Activated T-helper 2 cell treated with anti-CD3 and anti-CD28 coated beads, Interferon-gamma antibody, Interleukin-2, Interleukin-4, amounts not matched to agents 10 μg/mL and 5 μg/mL and 100 μg/mL, durations not matched to agents 14 hours and 24 hours and 36 hours (primary cell): ENCODE results near the gene TNFRSF18. TPM values are rescaled to one million over a fixed set of nuclear protein-coding genes. Genes with fewer than 3 reads are reported as not detected.
A peak's percentile ranks its signal among the peaks of the same experiment; 100 is the strongest.
"Not testable (repeated sequence)": the region's sequence is repeated elsewhere in the genome, so short reads cannot be mapped to it uniquely, and the experiment has no call there.

ENCODE experiments used
- DNase-seq: peaks from one replicate; pipeline ENCODE4 v3.0.0; 2021; ENCODE audit warnings: low spot score
- H3K27ac Mint-ChIP-seq: one replicate; pipeline ENCODE4 v1.8.0; 2021; ENCODE audit warnings: mixed read lengths
- H3K27me3 Mint-ChIP-seq: one replicate; pipeline ENCODE4 v1.8.0; 2021; ENCODE audit warnings: low read depth, mixed read lengths
- H3K36me3 Mint-ChIP-seq: one replicate; pipeline ENCODE4 v1.8.0; 2021; ENCODE audit warnings: low read depth, mixed read lengths
- H3K4me1 Mint-ChIP-seq: one replicate; pipeline ENCODE4 v1.8.0; 2021; ENCODE audit warnings: low read depth, mixed read lengths
- H3K4me3 Mint-ChIP-seq: one replicate; pipeline ENCODE4 v1.8.0; 2021; ENCODE audit warnings: low read depth, mild to moderate bottlenecking, moderate library complexity, mixed read lengths
- H3K9me3 Mint-ChIP-seq: one replicate; pipeline ENCODE4 v1.8.0; 2021; ENCODE audit warnings: mixed read lengths
- intact Hi-C: fragments of 100-400 bp; cut with micrococcal nuclease; formaldehyde crosslinking; loops from one replicate; pipeline ENCODE4 v1.15.1; 2023
- total RNA-seq: library from RNA; stranded (reverse); gene quantifications from 2 replicates; pipeline ENCODE4 v1.2.3, GENCODE V29; 2022

TNFRSF18 gene
- total RNA-seq, 1 donor from 2014 or later, result 219 TPM

- Mint-ChIP-seq H3K4me3 (peak overlapping the region; percentile 61), H3K27ac (peak overlapping the region; percentile 79), H3K27me3 (no peaks in the 10 kb centered on the region), H3K9me3 (peaks cover 3% of the 10 kb centered on the region), H3K36me3 (peaks cover 10% of the 10 kb centered on the region), H3K4me1 (peaks cover 4% of the 10 kb centered on the region)
- intact Hi-C loops, result loop anchor here (10.0 kb wide), 1 partner anchor 185 kb away; the partner anchor contains the start of gene ISG15
- no peak for DNase-seq
Measured at GRCh38 chr1:1199961-1200875, 6.2 kb downstream of the TNFRSF18 start.

- intact Hi-C loops, result no loop called here
- H3K36me3 Mint-ChIP-seq, result peaks cover 11% of the 10 kb centered on the region
- H3K4me3 Mint-ChIP-seq, result peak overlapping the region; percentile 30
- no peak for DNase-seq
- peaks cover 12% of the 10 kb centered on the region for H3K9me3 Mint-ChIP-seq
- peak overlapping the region; percentile 38 for H3K27ac Mint-ChIP-seq
- peaks cover 9% of the 10 kb centered on the region for H3K4me1 Mint-ChIP-seq
- peaks cover under 1% of the 10 kb centered on the region for H3K27me3 Mint-ChIP-seq
Measured at GRCh38 chr1:1199141-1199960, 7.0 kb downstream of the TNFRSF18 start.

- Mint-ChIP-seq H3K27me3 (peaks cover 3% of the 10 kb centered on the region), H3K27ac (no peak overlapping the region), H3K9me3 (peaks cover 14% of the 10 kb centered on the region), H3K4me3 (no peak overlapping the region), H3K36me3 (peaks cover 14% of the 10 kb centered on the region), H3K4me1 (peaks cover 9% of the 10 kb centered on the region)
- DNase-seq, result no peak
- intact Hi-C loops, result no loop called here
Measured at GRCh38 chr1:1198423-1199140, 7.8 kb downstream of the TNFRSF18 start.

GRCh38 chr1:1197551-1198422 lies 8.6 kb downstream of the TNFRSF18 start:
- Mint-ChIP-seq H3K27me3 (peaks cover 3% of the 10 kb centered on the region), H3K36me3 (peaks cover 14% of the 10 kb centered on the region), H3K4me1 (peaks cover 9% of the 10 kb centered on the region), H3K9me3 (peaks cover 14% of the 10 kb centered on the region), H3K27ac (no peak overlapping the region), H3K4me3 (no peak overlapping the region)
- intact Hi-C loops, result no loop called here
- no peak for DNase-seq

- peaks cover 3% of the 10 kb centered on the region for H3K27me3 Mint-ChIP-seq
- H3K27ac Mint-ChIP-seq, result no peak overlapping the region
- intact Hi-C loops, result no loop called here
- peaks cover 14% of the 10 kb centered on the region for H3K36me3 Mint-ChIP-seq
- H3K4me3 Mint-ChIP-seq, result no peak overlapping the region
- no peak for DNase-seq
- H3K9me3 Mint-ChIP-seq, result peaks cover 16% of the 10 kb centered on the region
- H3K4me1 Mint-ChIP-seq, result peaks cover 9% of the 10 kb centered on the region
Measured at GRCh38 chr1:1197188-1197500, 9.2 kb downstream of the TNFRSF18 start.

GRCh38 chr1:1196431-1197187 lies 9.8 kb downstream of the TNFRSF18 start:
- DNase-seq, result no peak
- peaks cover 21% of the 10 kb centered on the region for H3K9me3 Mint-ChIP-seq
- H3K4me3 Mint-ChIP-seq, result no peak overlapping the region
- peaks cover 14% of the 10 kb centered on the region for H3K36me3 Mint-ChIP-seq
- H3K27ac Mint-ChIP-seq, result no peak overlapping the region
- intact Hi-C loops, result no loop called here
- H3K4me1 Mint-ChIP-seq, result peaks cover 9% of the 10 kb centered on the region
- H3K27me3 Mint-ChIP-seq, result peaks cover 3% of the 10 kb centered on the region

- intact Hi-C loops, H3K4me1 Mint-ChIP-seq, H3K4me3 Mint-ChIP-seq, H3K27ac Mint-ChIP-seq, H3K27me3 Mint-ChIP-seq, DNase-seq: not testable (repeated sequence)
- Mint-ChIP-seq H3K36me3 (peaks cover 14% of the 10 kb centered on the region), H3K9me3 (peaks cover 21% of the 10 kb centered on the region)
Measured at GRCh38 chr1:1195726-1196125, 10.7 kb downstream of the TNFRSF18 start.

- Mint-ChIP-seq H3K27me3 (peaks cover 5% of the 10 kb centered on the region), H3K36me3 (peaks cover 14% of the 10 kb centered on the region), H3K4me1 (peaks cover 6% of the 10 kb centered on the region), H3K4me3 (no peak overlapping the region), H3K9me3 (peaks cover 21% of the 10 kb centered on the region), H3K27ac (no peak overlapping the region)
- intact Hi-C loops, result no loop called here
- no peak for DNase-seq
Measured at GRCh38 chr1:1194723-1195122, 11.7 kb downstream of the TNFRSF18 start.

GRCh38 chr1:1191734-1192133 lies 14.7 kb downstream of the TNFRSF18 start:
- Mint-ChIP-seq H3K4me3 (no peak overlapping the region), H3K4me1 (peaks cover 6% of the 10 kb centered on the region), H3K27me3 (peaks cover 15% of the 10 kb centered on the region), H3K36me3 (peaks cover 14% of the 10 kb centered on the region), H3K9me3 (peaks cover 21% of the 10 kb centered on the region), H3K27ac (no peak overlapping the region)
- intact Hi-C loops, result no loop called here
- no peak for DNase-seq

GRCh38 chr1:1189111-1189510 lies 17.3 kb downstream of the TNFRSF18 start:
- no peaks in the 10 kb centered on the region for H3K4me1 Mint-ChIP-seq
- no peak for DNase-seq
- no peak overlapping the region for H3K27ac Mint-ChIP-seq
- H3K4me3 Mint-ChIP-seq, result no peak overlapping the region
- peaks cover under 1% of the 10 kb centered on the region for H3K36me3 Mint-ChIP-seq
- intact Hi-C loops, result no loop called here
- peaks cover 7% of the 10 kb centered on the region for H3K9me3 Mint-ChIP-seq
- H3K27me3 Mint-ChIP-seq, result peaks cover 12% of the 10 kb centered on the region

GRCh38 chr1:1187938-1188337 lies 18.5 kb downstream of the TNFRSF18 start:
- H3K27ac Mint-ChIP-seq, result no peak overlapping the region
- no peak for DNase-seq
- peaks cover 6% of the 10 kb centered on the region for H3K9me3 Mint-ChIP-seq
- H3K36me3 Mint-ChIP-seq, result no peaks in the 10 kb centered on the region
- intact Hi-C loops, result no loop called here
- peaks cover 12% of the 10 kb centered on the region for H3K27me3 Mint-ChIP-seq
- H3K4me1 Mint-ChIP-seq, result no peaks in the 10 kb centered on the region
- H3K4me3 Mint-ChIP-seq, result no peak overlapping the region
